Lung (tissue), 12 donors: ENCODE measurements around the gene ANKRD66. TPM values are rescaled to one million over a fixed set of nuclear protein-coding genes. Genes with fewer than 3 reads are reported as not detected.

Source experiments
- ATAC-seq: fragments of 200-7000 bp; cut with Tn5 transposase; one replicate; pipeline ENCODE4 v1.9.1; 2020; ENCODE audit warnings: moderate number of reproducible peaks; ENCODE audit not compliant: insufficient read depth, low FRiP score
- DNase-seq, 3 donors: peaks; one replicate each; pipeline ENCODE4 v3.0.0-alpha.2; 2013 to 2017
- H3K27ac ChIP-seq, 2 donors: one replicate each; pipeline ENCODE4 v1.5.1; 2013; ENCODE audit warnings: mild to moderate bottlenecking in 2 of 2, moderate library complexity in 2 of 2, control low read depth in 1 of 2, inconsistent platforms in 1 of 2, low read depth in 1 of 2, low read length in 1 of 2
- H3K27me3 ChIP-seq, 3 donors: one replicate each; pipeline ENCODE4 v1.5.1; 2013; ENCODE audit warnings: low read length in 2 of 3; ENCODE audit not compliant: control insufficient read depth in 3 of 3, insufficient read depth in 3 of 3
- H3K36me3 ChIP-seq, 4 donors: one replicate each; pipeline ENCODE4 v1.5.1; 2013; ENCODE audit warnings: low read length in 4 of 4, mild to moderate bottlenecking in 1 of 4, moderate library complexity in 1 of 4; ENCODE audit not compliant: control insufficient read depth in 4 of 4, insufficient read depth in 4 of 4
- H3K4me1 ChIP-seq, 5 donors: one replicate each; pipeline ENCODE4 v1.5.1; 2013; ENCODE audit warnings: low read length in 5 of 5, mild to moderate bottlenecking in 2 of 5, moderate library complexity in 1 of 5; ENCODE audit not compliant: control insufficient read depth in 5 of 5, insufficient read depth in 5 of 5
- H3K4me3 ChIP-seq: one replicate; pipeline ENCODE4 v1.5.1; 2013; ENCODE audit warnings: mild to moderate bottlenecking, control low read depth, moderate library complexity
- H3K9ac ChIP-seq, 2 donors: one replicate each; pipeline ENCODE4 v1.5.1; 2013; ENCODE audit warnings: low read length in 2 of 2, control low read depth in 1 of 2; ENCODE audit not compliant: insufficient read depth in 1 of 2
- H3K9me3 ChIP-seq, 4 donors: one replicate each; pipeline ENCODE4 v1.5.1; 2013; ENCODE audit warnings: low read length in 3 of 4, mild to moderate bottlenecking in 1 of 4, moderate library complexity in 1 of 4; ENCODE audit not compliant: control insufficient read depth in 4 of 4, insufficient read depth in 3 of 4
- WGBS, 2 donors: extraction: QIAGEN DNeasy Blood & Tissue Kit; methylation state at CpG; one replicate each; pipeline ENCODE4 v1.1.7; 2013; 5-methylcytosine and 5-hydroxymethylcytosine counted together
- polyA plus RNA-seq, 2 donors: library from polyadenylated mRNA; stranded (reverse); fragments of 200-250 nt; gene quantifications; one replicate each; pipeline ENCODE4 v1.2.1, GENCODE V29; 2013
- total RNA-seq, 2 donors: library from RNA; depleted of rRNA in 1 of 2; stranded (reverse); fragments of >200 nt in 1 of 2; gene quantifications; one replicate each; pipeline ENCODE4 v1.2.1, GENCODE V29; 2014 to 2021
- TF ChIP-seq, protein P1 (sequence below): IDR thresholded peaks from 2 replicates; pipeline ENCODE4 v1.5.1; 2012; ENCODE audit warnings: mild to moderate bottlenecking; ENCODE audit errors: control extremely low read depth, extremely low read depth
- donor health status: control.
- donor health status: control.
- donor health status: Bipolar disorder and iron deficiency.
- donor health status: healthy.
- donor health status: DM: yes; HTN: yes; CAD: no.

The ANKRD66 gene
- total and polyA plus RNA-seq, 4 donors = 5.1 to 12.4 (median 8.4) TPM

DNA sequence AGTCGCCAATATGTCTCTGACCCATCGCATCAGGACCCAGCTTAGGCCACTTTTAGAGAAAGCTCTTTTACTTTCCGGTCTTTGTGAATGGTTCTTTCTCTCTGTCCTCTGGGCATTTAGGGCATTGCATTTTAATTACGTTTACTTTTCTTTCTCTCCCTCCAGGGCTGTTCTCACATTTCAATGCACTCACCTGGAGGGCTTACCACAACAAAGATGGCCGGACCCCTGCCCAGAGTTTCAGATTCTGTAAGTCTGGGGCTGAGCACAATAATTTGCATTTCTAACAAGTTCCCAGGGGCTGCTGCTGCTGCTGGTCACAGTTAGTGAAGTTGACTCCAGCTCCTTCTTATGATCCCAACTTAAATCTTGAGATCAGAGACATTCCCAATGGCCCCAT is 3.0 kb downstream of the ANKRD66 start:
- Histone ChIP-seq H3K36me3 (no peaks in the 10 kb centered on the region), H3K4me1 (no peaks in the 10 kb centered on the region), H3K4me3 (no peak overlapping the region), H3K27ac (no peak overlapping the region), H3K27me3 (no peaks in the 10 kb centered on the region), H3K9ac (no peak overlapping the region), H3K9me3 (no peaks in the 10 kb centered on the region)
- TF ChIP-seq, protein P1, sequence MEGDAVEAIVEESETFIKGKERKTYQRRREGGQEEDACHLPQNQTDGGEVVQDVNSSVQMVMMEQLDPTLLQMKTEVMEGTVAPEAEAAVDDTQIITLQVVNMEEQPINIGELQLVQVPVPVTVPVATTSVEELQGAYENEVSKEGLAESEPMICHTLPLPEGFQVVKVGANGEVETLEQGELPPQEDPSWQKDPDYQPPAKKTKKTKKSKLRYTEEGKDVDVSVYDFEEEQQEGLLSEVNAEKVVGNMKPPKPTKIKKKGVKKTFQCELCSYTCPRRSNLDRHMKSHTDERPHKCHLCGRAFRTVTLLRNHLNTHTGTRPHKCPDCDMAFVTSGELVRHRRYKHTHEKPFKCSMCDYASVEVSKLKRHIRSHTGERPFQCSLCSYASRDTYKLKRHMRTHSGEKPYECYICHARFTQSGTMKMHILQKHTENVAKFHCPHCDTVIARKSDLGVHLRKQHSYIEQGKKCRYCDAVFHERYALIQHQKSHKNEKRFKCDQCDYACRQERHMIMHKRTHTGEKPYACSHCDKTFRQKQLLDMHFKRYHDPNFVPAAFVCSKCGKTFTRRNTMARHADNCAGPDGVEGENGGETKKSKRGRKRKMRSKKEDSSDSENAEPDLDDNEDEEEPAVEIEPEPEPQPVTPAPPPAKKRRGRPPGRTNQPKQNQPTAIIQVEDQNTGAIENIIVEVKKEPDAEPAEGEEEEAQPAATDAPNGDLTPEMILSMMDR = no peak
- no peak for DNase-seq
- no peak for ATAC-seq
- 80 to 91% methylated on average over 5 of the region's 5 CpGs for WGBS, 2 donors

GRCh38 chr6:46751658-46752057 is 4.9 kb downstream of the ANKRD66 start:
- H3K36me3 ChIP-seq = no peaks in the 10 kb centered on the region
- H3K27me3 ChIP-seq = no peaks in the 10 kb centered on the region
- no peaks in the 10 kb centered on the region for H3K4me1 ChIP-seq
- WGBS, 2 donors = 59 to 90% methylated on average over 3 of the region's 3 CpGs
- no peak overlapping the region for H3K4me3 ChIP-seq
- H3K27ac ChIP-seq = no peak overlapping the region
- TF ChIP-seq, protein P1 = no peak
- DNase-seq (no peak), ATAC-seq (no peak)
- no peaks in the 10 kb centered on the region for H3K9me3 ChIP-seq
- no peak overlapping the region for H3K9ac ChIP-seq

GRCh38 chr6:46755865-46756264 is 9.1 kb downstream of the ANKRD66 start:
- DNase-seq (no peak), ATAC-seq (no peak)
- 46 to 55% methylated on average over 1 of the region's 1 CpG for whole genome bisulfite sequencing, 2 donors
- no peaks in the 10 kb centered on the region for H3K36me3 ChIP-seq
- H3K9ac ChIP-seq = no peak overlapping the region
- H3K4me1 ChIP-seq = peaks cover 0 to 2% (median 0%) of the 10 kb centered on the region in 5 donors
- TF ChIP-seq, protein P1 = no peak
- H3K4me3 ChIP-seq = no peak overlapping the region
- no peaks in the 10 kb centered on the region for H3K9me3 ChIP-seq
- no peak overlapping the region for H3K27ac ChIP-seq
- no peaks in the 10 kb centered on the region for H3K27me3 ChIP-seq
